ENCODE data around the gene RBP2.

GRCh38 chr3:139425745-139426400, 50.4 kb downstream of the RBP2 start:
- no peak for TF ChIP-seq CTCF (IDR thresholded peaks at IDR 0.05)
- no peak for TF ChIP-seq JUN (IDR thresholded peaks at IDR 0.05)
- no peak for TF ChIP-seq CEBPB (IDR thresholded peaks at IDR 0.05)
- TF ChIP-seq POLR2A (IDR thresholded peaks at IDR 0.05; ENCODE audit: low read length), result no peak
- TF ChIP-seq ELK1 (IDR thresholded peaks at IDR 0.05; ENCODE audit: low read depth, low read length), result no peak
- TF ChIP-seq EP300 (IDR thresholded peaks at IDR 0.05), result no peak
- TF ChIP-seq MAFK (IDR thresholded peaks at IDR 0.05; ENCODE audit: partially characterized antibody), result no peak
- no peak for TF ChIP-seq KDM5A (IDR thresholded peaks at IDR 0.05)
- no peak for TF ChIP-seq USF2 (IDR thresholded peaks at IDR 0.05)
- no peak for TF ChIP-seq RARB (CRISPR knock-in tag; IDR thresholded peaks at IDR 0.05)
